Measurements from ENCODE around the gene BRD4.

DNA sequence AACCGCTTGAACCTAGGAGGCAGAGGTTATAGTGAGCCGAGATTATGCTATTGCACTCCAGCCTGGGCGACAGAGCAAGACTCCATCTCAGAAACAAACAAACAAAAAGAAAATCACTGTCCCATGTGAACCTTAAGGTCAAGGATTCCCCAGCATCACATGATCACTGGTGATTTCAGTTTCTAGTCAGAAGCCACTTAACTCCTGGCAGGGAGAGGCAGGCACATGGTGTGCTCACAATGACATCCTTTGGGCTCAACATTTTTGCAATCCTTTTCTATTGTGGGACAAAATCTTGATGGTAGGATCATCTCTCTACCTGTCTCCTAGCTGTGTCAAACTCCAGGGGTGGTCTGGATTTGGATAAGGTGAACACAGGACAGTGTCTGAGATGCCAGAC lies 35.1 kb upstream of the BRD4 start:
- TF ChIP-seq, protein P1, sequence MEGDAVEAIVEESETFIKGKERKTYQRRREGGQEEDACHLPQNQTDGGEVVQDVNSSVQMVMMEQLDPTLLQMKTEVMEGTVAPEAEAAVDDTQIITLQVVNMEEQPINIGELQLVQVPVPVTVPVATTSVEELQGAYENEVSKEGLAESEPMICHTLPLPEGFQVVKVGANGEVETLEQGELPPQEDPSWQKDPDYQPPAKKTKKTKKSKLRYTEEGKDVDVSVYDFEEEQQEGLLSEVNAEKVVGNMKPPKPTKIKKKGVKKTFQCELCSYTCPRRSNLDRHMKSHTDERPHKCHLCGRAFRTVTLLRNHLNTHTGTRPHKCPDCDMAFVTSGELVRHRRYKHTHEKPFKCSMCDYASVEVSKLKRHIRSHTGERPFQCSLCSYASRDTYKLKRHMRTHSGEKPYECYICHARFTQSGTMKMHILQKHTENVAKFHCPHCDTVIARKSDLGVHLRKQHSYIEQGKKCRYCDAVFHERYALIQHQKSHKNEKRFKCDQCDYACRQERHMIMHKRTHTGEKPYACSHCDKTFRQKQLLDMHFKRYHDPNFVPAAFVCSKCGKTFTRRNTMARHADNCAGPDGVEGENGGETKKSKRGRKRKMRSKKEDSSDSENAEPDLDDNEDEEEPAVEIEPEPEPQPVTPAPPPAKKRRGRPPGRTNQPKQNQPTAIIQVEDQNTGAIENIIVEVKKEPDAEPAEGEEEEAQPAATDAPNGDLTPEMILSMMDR (IDR thresholded peaks at IDR 0.05; ENCODE audit: poor library complexity, severe bottlenecking), result no peak
- TF ChIP-seq EZH2 (IDR thresholded peaks at IDR 0.05; ENCODE audit: borderline replicate concordance, insufficient read depth, low read length, poor library complexity, severe bottlenecking), result no peak
- TF ChIP-seq SMC3 (conservative IDR thresholded peaks at IDR 0.05; ENCODE audit: poor library complexity), result no peak
- no peak for TF ChIP-seq RAD21 (conservative IDR thresholded peaks at IDR 0.05)

Measured in neural cell (in vitro differentiated cells).